Measurements from ENCODE around the gene CREB5. TPM values are rescaled to one million over a fixed set of nuclear protein-coding genes. Genes with fewer than 3 reads are reported as not detected.

The CREB5 gene
- total RNA-seq, 4 donors from 2014 or later, result 0.90 to 10.1 (median 4.9) TPM

- peaks cover 9 to 11% of the 10 kb centered on the region in 2 donors for H3K4me1 ChIP-seq
- H3K4me3 ChIP-seq, result no peak overlapping the region
- no peak for DNase-seq
- no peaks in the 10 kb centered on the region for H3K9me3 ChIP-seq
- H3K27me3 ChIP-seq, result no peaks in the 10 kb centered on the region
- H3K36me3 ChIP-seq, result no peaks in the 10 kb centered on the region
- in situ Hi-C loops (cut with MboI; ENCODE audit: low sequenced_read_pairs in 4 of 4) (loop anchor here in 1 of 4 donors (25.0 kb wide), 1 partner anchor 249 kb away; no protein-coding TSS in a partner anchor), intact Hi-C loops (cut with DNase I; ENCODE audit: low total_unique reads) (no loop called here)
- TF ChIP-seq CTCF (IDR thresholded peaks at IDR 0.05 in 4 of 5, conservative IDR thresholded peaks at IDR 0.05 in 1 of 5), result no peak
- no peak for TF ChIP-seq POLR2A (IDR thresholded peaks at IDR 0.05)
- no peak overlapping the region for H3K27ac ChIP-seq
- peak; percentile 46 to 50 for ATAC-seq
Measured at GRCh38 chr7:28613262-28613661, 200.9 kb downstream of the CREB5 start.

GRCh38 chr7:28615091-28615490 is 202.8 kb downstream of the CREB5 start:
- Histone ChIP-seq H3K27me3 (no peaks in the 10 kb centered on the region), H3K9me3 (no peaks in the 10 kb centered on the region), H3K27ac (no peak overlapping the region), H3K4me3 (no peak overlapping the region), H3K36me3 (no peaks in the 10 kb centered on the region), H3K4me1 (no peaks in the 10 kb centered on the region)
- in situ Hi-C loops (cut with MboI; ENCODE audit: low sequenced_read_pairs in 4 of 4), result loop anchor here in 1 of 4 donors (25.0 kb wide), 1 partner anchor 247 kb away; no protein-coding TSS in a partner anchor
- DNase-seq, result no peak
- ATAC-seq, result peak; percentile 51 to 59
- TF ChIP-seq POLR2A (IDR thresholded peaks at IDR 0.05) (no peak), CTCF (IDR thresholded peaks at IDR 0.05 in 4 of 5, conservative IDR thresholded peaks at IDR 0.05 in 1 of 5) (peak in 3 of 5 experiments; percentile 13 to 38 (median 29))
- intact Hi-C loops (cut with DNase I; ENCODE audit: low total_unique reads), result loop anchor here (5.0 kb wide), 1 partner anchor 237 kb away; no protein-coding TSS in a partner anchor

GRCh38 chr7:28617308-28617880 is 205.1 kb downstream of the CREB5 start:
- TF ChIP-seq CTCF (IDR thresholded peaks at IDR 0.05 in 4 of 5, conservative IDR thresholded peaks at IDR 0.05 in 1 of 5), result no peak
- TF ChIP-seq POLR2A (IDR thresholded peaks at IDR 0.05), result no peak
- Histone ChIP-seq H3K27me3 (no peaks in the 10 kb centered on the region), H3K27ac (no peak overlapping the region), H3K36me3 (no peaks in the 10 kb centered on the region), H3K9me3 (no peaks in the 10 kb centered on the region), H3K4me1 (peaks cover 8 to 20% of the 10 kb centered on the region in 2 donors), H3K4me3 (no peak overlapping the region)
- ATAC-seq (no peak), DNase-seq (no peak)
- intact Hi-C loops (cut with DNase I; ENCODE audit: low total_unique reads) (loop anchor here (5.0 kb wide), 1 partner anchor 235 kb away; no protein-coding TSS in a partner anchor), in situ Hi-C loops (cut with MboI; ENCODE audit: low sequenced_read_pairs in 4 of 4) (loop anchor here in 1 of 4 donors (25.0 kb wide), 1 partner anchor 245 kb away; no protein-coding TSS in a partner anchor)

- H3K4me1 ChIP-seq, result peaks cover 16 to 29% of the 10 kb centered on the region in 2 donors
- in situ Hi-C loops (cut with MboI; ENCODE audit: low sequenced_read_pairs in 4 of 4), result loop anchor here in 1 of 4 donors (25.0 kb wide), 1 partner anchor 244 kb away; no protein-coding TSS in a partner anchor
- H3K4me3 ChIP-seq, result no peak overlapping the region
- TF ChIP-seq CTCF (IDR thresholded peaks at IDR 0.05 in 4 of 5, conservative IDR thresholded peaks at IDR 0.05 in 1 of 5) (no peak), POLR2A (IDR thresholded peaks at IDR 0.05) (no peak)
- H3K9me3 ChIP-seq, result no peaks in the 10 kb centered on the region
- no peak overlapping the region for H3K27ac ChIP-seq
- H3K36me3 ChIP-seq, result no peaks in the 10 kb centered on the region
- DNase-seq (no peak), ATAC-seq (no peak)
- no peaks in the 10 kb centered on the region for H3K27me3 ChIP-seq
- intact Hi-C loops (cut with DNase I; ENCODE audit: low total_unique reads), result loop anchor here (5.0 kb wide), 1 partner anchor 234 kb away; no protein-coding TSS in a partner anchor
Measured at GRCh38 chr7:28618383-28618782, 206.1 kb downstream of the CREB5 start.

All from gastrocnemius medialis (tissue), 4 donors.